K562 (cell line): ENCODE data around the gene PYGB. TPM values are rescaled to one million over a fixed set of nuclear protein-coding genes. Genes with fewer than 3 reads are reported as not detected.

ENCODE experiments used
- ATAC-seq: fragments of 200-7000 bp; cut with Tn5 transposase; 3 replicates; pipeline ENCODE4 v1.9.1; 2020; ENCODE audit warnings: moderate library complexity
- BruUV-seq: library from RNA; stranded (reverse); fragments of 400-500 nt; replicated peaks from 2 replicates; lab custom pipeline; 2021; lab: Mats Ljungman, UMichigan
- CTCF ChIA-PET: fragments of 300-600 bp; formaldehyde crosslinking; extraction: SDS; loops from one replicate; lab custom pipeline; 2021; ENCODE audit warnings: low intra/inter-chr PET ratio; lab: Yijun Ruan, JAX
- POLR2A ChIA-PET: fragments of 300-600, 350-650 bp; sonication (Branson Sonifier 250); formaldehyde crosslinking; extraction: SDS; loops from one replicate; lab custom pipeline; 2021; ENCODE audit warnings: antibody characterized with exemption, inconsistent platforms; lab: Yijun Ruan, JAX
- DNase-seq, 4 experiments: peaks; one replicate each; pipeline versions ENCODE4 v3.0.0 to v3.0.0-alpha.2; 2011 to 2018; ENCODE audit warnings: low spot score in 3 of 4, mixed read lengths in 3 of 4; ENCODE audit errors: extremely low read depth in 1 of 4
- FAIRE-seq: peaks from 2 replicates; lab custom pipeline; 2011; peaks lifted over from hg19 to GRCh38; lab: Jason Lieb, UNC
- H2AFZ ChIP-seq: 2 replicates; pipeline ENCODE4 v1.6.0; 2011; ENCODE audit warnings: low read depth, low read length, control low read depth, inconsistent platforms
- H3K27ac ChIP-seq: fragments of 200-600 bp; 3 replicates; pipeline ENCODE4 v1.8.0; 2011; ENCODE audit warnings: low read depth, mild to moderate bottlenecking, control low read depth, inconsistent platforms, low read length, moderate library complexity, mixed read lengths; ENCODE audit errors: extremely low read depth
- H3K27me3 ChIP-seq, 2 experiments: fragments of 300-600 bp in 1 of 2; 2 replicates in 1 of 2; 3 replicates in 1 of 2; pipeline versions ENCODE4 v1.6.0 to v1.8.0; 2011; ENCODE audit warnings: inconsistent platforms in 2 of 2, low read length in 2 of 2, mild to moderate bottlenecking in 1 of 2, mixed read lengths in 1 of 2, moderate library complexity in 1 of 2; ENCODE audit not compliant: control insufficient read depth in 2 of 2, insufficient read depth in 2 of 2
- H3K36me3 ChIP-seq: fragments of 300-600 bp; 3 replicates; pipeline ENCODE4 v1.8.0; 2011; ENCODE audit warnings: mild to moderate bottlenecking, low read length, inconsistent platforms; ENCODE audit not compliant: control insufficient read depth, insufficient read depth
- H3K4me1 ChIP-seq, 2 experiments: fragments of 200-600 bp in 1 of 2; replicated peaks in 1 of 2; 2 replicates in 1 of 2; 3 replicates in 1 of 2; pipeline versions ENCODE4 v1.5.1 to v1.8.0; 2011; ENCODE audit warnings: inconsistent platforms in 2 of 2, low read length in 2 of 2, mild to moderate bottlenecking in 1 of 2, mixed read lengths in 1 of 2, moderate library complexity in 1 of 2; ENCODE audit not compliant: control insufficient read depth in 2 of 2, insufficient read depth in 2 of 2
- H3K4me2 ChIP-seq: 2 replicates; pipeline ENCODE4 v1.6.1; 2011; ENCODE audit warnings: low read length, control low read depth, inconsistent platforms, mixed read lengths; ENCODE audit not compliant: insufficient read depth
- H3K4me3 ChIP-seq: fragments of 200-600 bp; sonication (generic), shearing (Covaris generic); 2 replicates; pipeline ENCODE4 v1.5.1; 2016; ENCODE audit warnings: control low read depth, inconsistent platforms
- H3K79me2 ChIP-seq: fragments of 200-600 bp; 3 replicates; pipeline ENCODE4 v1.8.0; 2011; ENCODE audit warnings: low read length, inconsistent platforms; ENCODE audit not compliant: control insufficient read depth, insufficient read depth
- H3K9ac ChIP-seq, 2 experiments: 2 replicates each; pipeline versions ENCODE4 v1.6.0 to v1.6.1; 2011; ENCODE audit warnings: low read depth in 2 of 2, low read length in 2 of 2, control low read depth in 1 of 2, inconsistent platforms in 1 of 2, mild to moderate bottlenecking in 1 of 2, mixed read lengths in 1 of 2; ENCODE audit not compliant: insufficient read depth in 1 of 2
- H3K9me1 ChIP-seq: one replicate; pipeline ENCODE4 v1.6.0; 2011; ENCODE audit warnings: inconsistent platforms, mild to moderate bottlenecking, low read length, moderate library complexity; ENCODE audit not compliant: control insufficient read depth, insufficient read depth
- H3K9me3 ChIP-seq: replicated peaks from 2 replicates; pipeline ENCODE4 v1.5.1; 2011; ENCODE audit warnings: low read depth, low read length, inconsistent platforms; ENCODE audit not compliant: control insufficient read depth, insufficient read depth
- H4K20me1 ChIP-seq: replicated peaks from 2 replicates; pipeline ENCODE4 v1.6.1; 2011; ENCODE audit warnings: low read length, inconsistent platforms, mixed read lengths; ENCODE audit not compliant: control insufficient read depth, insufficient read depth
- EGR1 ChIP-seq: fragments of 450-650 bp; conservative IDR thresholded peaks from 2 replicates; pipeline ENCODE4 v1.6.1; 2017; ENCODE audit warnings: mild to moderate bottlenecking
- PRPF4 ChIP-seq: fragments of 200-400 bp; formaldehyde crosslinking; IDR thresholded peaks from one replicate; pipeline ENCODE4 v1.6.1; 2017; ENCODE audit warnings: low read length, low read depth, mild to moderate bottlenecking; ENCODE audit not compliant: insufficient read depth, poor library complexity, severe bottlenecking
- RUNX1 ChIP-seq: sonication (generic); IDR thresholded peaks from 2 replicates; pipeline ENCODE4 v1.6.1; 2016; ENCODE audit warnings: antibody characterized with exemption, low read depth
- TEAD1 ChIP-seq, 2 experiments: fragments of 450-650 bp in 1 of 2; sonication (generic) in 1 of 2; formaldehyde crosslinking; IDR thresholded peaks; 2 replicates each; pipeline versions ENCODE4 v1.4.0 to v1.8.0; 2020 to 2022; ENCODE audit warnings: mild to moderate bottlenecking in 2 of 2, missing genetic modification reagents in 1 of 2
- WGBS: fragments of 100-300 bp; shearing (Covaris generic); methylation state at CpG from one replicate; pipeline ENCODE4 v1.1.6; 2016; ENCODE audit warnings: low coverage, mixed read lengths; ENCODE audit not compliant: insufficient coverage; ENCODE audit errors: missing lambda C conversion rate; 5-methylcytosine and 5-hydroxymethylcytosine counted together
- in situ Hi-C: fragments of 300-500 bp; cut with MboI; formaldehyde crosslinking; loops from 4 replicates; pipeline ENCODE4 v1.15.0; 2018; ENCODE audit warnings: inconsistent platforms, mixed read lengths
- intact Hi-C: fragments of 100-400 bp; cut with micrococcal nuclease; formaldehyde crosslinking; loops from 2 replicates; pipeline ENCODE4 v1.14.2; 2022
- polyA plus RNA-seq, 8 experiments: library from polyadenylated mRNA; depleted of rRNA in 4 of 8; stranded (reverse) in 5 of 8; unstranded in 3 of 8; fragments of >200 nt; fragmentation: Nextera tagmentation in 2 of 8; fragmentation: Illumina TruSeq in 1 of 8; extraction: Ambion mirVana in 2 of 8; extraction: Trizol in 1 of 8; gene quantifications; 2 replicates each; pipeline versions ENCODE4 v1.2.1 to v1.2.3, GENCODE V29; 2011 to 2014; ENCODE audit warnings: inconsistent platforms in 1 of 8, missing spikeins in 1 of 8
- total RNA-seq, 7 experiments: library from RNA; depleted of rRNA in 6 of 7; stranded (reverse); fragments of >200 nt in 6 of 7; fragmentation: Illumina TruSeq in 2 of 7; extraction: Trizol in 2 of 7; gene quantifications; 2 replicates each; pipeline versions ENCODE4 v1.2.1 to v1.2.3, GENCODE V29; 2011 to 2021; ENCODE audit warnings: low replicate concordance in 1 of 7
- TF ChIP-seq, protein P1 (sequence below), 2 experiments: fragments of 200-800 bp in 1 of 2; sonication (Bioruptor generic) in 1 of 2; sonication (generic) in 1 of 2; formaldehyde crosslinking in 1 of 2; IDR thresholded peaks in 1 of 2; conservative IDR thresholded peaks in 1 of 2; 2 replicates each; pipeline versions ENCODE4 v1.5.0 to v1.6.1; 2016 to 2020; ENCODE audit warnings: missing compliant biosample characterization in 1 of 2, missing genetic modification characterization in 1 of 2, missing genetic modification reagents in 1 of 2
- TF ChIP-seq, protein P2 (sequence below), 3 experiments: fragments of 200-800 bp in 1 of 3; fragments of 250-450 bp in 1 of 3; fragments of 450-650 bp in 1 of 3; sonication (Bioruptor Pico) in 1 of 3; sonication (Bioruptor generic) in 1 of 3; formaldehyde crosslinking in 1 of 3; IDR thresholded peaks; 2 replicates each; pipeline versions ENCODE4 v1.6.1 to v1.8.0; 2016 to 2022; ENCODE audit warnings: mild to moderate bottlenecking in 2 of 3, missing genetic modification characterization in 2 of 3, missing compliant biosample characterization in 1 of 3, moderate library complexity in 1 of 3
- TF ChIP-seq, protein P3 (sequence below): fragments of 450-650 bp; IDR thresholded peaks from 2 replicates; pipeline ENCODE4 v1.6.1; 2016
- TF ChIP-seq, protein P4 (sequence below): sonication (generic); formaldehyde crosslinking; IDR thresholded peaks from 2 replicates; pipeline ENCODE4 v1.5.0; 2020; ENCODE audit warnings: missing genetic modification reagents

PYGB gene
- total and polyA plus RNA-seq, 9 of the 15 experiments (the other 6 are each of a cell fraction or from before 2014, with no cell fraction given): 0.34 to 18.0 (median 9.8) TPM

DNA sequence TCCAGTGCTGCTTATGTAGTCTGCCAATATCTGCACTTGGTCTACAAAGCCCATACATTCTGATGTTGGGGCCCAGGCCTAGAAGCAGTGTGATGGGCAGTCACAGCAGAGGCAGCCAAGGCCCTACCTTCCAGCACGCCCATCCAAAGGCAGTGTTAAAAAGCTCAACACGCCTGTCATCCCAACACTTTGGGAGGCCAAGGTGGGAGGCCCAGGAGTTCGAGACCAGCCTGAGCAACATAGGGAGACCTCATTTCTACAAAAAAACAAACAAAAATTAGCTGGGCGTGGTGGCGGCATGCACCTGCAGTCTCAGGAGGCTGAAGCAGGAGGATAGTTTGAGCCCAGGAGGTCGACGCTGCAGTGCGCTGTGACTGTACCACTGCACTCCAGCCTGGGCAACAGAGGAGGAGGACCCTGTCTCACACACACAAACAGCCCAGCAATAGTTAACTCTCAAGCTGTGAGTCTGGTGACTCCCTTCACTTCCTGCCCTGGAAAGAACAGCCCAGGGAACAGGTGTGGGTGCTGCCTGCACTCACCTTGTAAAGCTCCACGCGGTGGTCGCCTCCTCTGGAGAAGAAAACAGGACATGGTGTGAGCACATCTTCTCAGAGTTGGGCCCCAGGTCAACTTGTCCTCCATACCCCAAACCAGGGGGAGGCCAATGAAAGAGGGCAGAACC lies 68.8 kb downstream of the PYGB start (continued):
- TF ChIP-seq RUNX1: no peak

DNA sequence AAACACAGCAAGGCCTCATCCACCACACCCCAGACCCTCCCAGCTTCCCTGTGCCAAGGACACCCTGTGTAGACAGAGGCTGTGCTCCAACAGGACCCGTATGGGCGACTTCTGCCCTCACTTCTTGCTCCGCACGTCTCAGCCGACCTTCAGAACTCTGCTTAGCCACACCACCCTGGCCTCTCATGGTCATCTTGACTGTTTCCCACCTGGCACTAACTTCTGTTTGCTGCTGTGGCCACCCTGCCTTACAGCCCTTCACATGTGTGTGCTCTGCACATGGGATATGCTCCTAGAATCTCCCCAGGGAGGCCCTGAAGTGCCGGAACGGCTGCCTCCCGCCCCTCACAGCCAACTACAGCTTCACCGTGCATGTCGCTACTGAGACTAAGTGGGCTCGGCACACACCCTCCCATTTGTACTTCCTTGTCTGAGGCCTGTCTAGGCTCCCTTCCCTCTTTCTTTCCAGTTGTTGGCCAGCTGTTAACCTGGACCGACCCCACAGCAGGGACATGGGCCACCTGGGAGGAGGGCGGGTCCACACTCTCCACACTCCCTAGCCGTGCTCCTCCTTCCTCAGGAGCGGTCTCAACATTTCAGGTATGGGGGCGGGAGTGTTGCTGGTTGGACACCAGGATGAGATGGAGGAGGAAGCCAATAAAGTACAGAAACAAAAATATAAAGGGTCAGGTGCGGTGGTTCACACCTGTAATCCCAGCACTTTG lies 69.6 kb downstream of the PYGB start:
- FAIRE-seq (no peak), DNase-seq (no peak), ATAC-seq (no peak)
- Histone ChIP-seq H3K9me1 (no peaks in the 10 kb centered on the region), H3K27ac (no peak overlapping the region), H3K79me2 (no peaks in the 10 kb centered on the region), H2AFZ (no peak overlapping the region), H3K4me2 (no peak overlapping the region), H3K9me3 (no peaks in the 10 kb centered on the region), H3K9ac (no peak overlapping the region), H4K20me1 (no peaks in the 10 kb centered on the region; the same call in 1 of the 2 replicates), H3K4me3 (no peak overlapping the region), H3K27me3 (no peaks in the 10 kb centered on the region), H3K4me1 (no peaks in the 10 kb centered on the region; a peak in 2 of 5 replicates), H3K36me3 (peaks cover 6% of the 10 kb centered on the region; the same call in 2 of the 3 replicates)
- in situ Hi-C loops: no loop called here
- 85% methylated on average over 16 of the region's 17 CpGs for WGBS
- BruUV-seq: no TSS peak
- ChIA-PET POLR2A (no interaction called here), CTCF (no interaction called here)
- intact Hi-C loops: no loop called here
- TF ChIP-seq PRPF4 (no peak), EGR1 (no peak), TEAD1 (CRISPR knock-in tag; IDR thresholded peaks at IDR 0.05) (no peak)
- TF ChIP-seq, protein P1, sequence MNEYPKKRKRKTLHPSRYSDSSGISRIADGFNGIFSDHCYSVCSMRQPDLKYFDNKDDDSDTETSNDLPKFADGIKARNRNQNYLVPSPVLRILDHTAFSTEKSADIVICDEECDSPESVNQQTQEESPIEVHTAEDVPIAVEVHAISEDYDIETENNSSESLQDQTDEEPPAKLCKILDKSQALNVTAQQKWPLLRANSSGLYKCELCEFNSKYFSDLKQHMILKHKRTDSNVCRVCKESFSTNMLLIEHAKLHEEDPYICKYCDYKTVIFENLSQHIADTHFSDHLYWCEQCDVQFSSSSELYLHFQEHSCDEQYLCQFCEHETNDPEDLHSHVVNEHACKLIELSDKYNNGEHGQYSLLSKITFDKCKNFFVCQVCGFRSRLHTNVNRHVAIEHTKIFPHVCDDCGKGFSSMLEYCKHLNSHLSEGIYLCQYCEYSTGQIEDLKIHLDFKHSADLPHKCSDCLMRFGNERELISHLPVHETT (CRISPR knock-in tag; conservative IDR thresholded peaks at IDR 0.05 in 1 of 2, IDR thresholded peaks at IDR 0.05 in 1 of 2): no peak
- TF ChIP-seq, protein P2, sequence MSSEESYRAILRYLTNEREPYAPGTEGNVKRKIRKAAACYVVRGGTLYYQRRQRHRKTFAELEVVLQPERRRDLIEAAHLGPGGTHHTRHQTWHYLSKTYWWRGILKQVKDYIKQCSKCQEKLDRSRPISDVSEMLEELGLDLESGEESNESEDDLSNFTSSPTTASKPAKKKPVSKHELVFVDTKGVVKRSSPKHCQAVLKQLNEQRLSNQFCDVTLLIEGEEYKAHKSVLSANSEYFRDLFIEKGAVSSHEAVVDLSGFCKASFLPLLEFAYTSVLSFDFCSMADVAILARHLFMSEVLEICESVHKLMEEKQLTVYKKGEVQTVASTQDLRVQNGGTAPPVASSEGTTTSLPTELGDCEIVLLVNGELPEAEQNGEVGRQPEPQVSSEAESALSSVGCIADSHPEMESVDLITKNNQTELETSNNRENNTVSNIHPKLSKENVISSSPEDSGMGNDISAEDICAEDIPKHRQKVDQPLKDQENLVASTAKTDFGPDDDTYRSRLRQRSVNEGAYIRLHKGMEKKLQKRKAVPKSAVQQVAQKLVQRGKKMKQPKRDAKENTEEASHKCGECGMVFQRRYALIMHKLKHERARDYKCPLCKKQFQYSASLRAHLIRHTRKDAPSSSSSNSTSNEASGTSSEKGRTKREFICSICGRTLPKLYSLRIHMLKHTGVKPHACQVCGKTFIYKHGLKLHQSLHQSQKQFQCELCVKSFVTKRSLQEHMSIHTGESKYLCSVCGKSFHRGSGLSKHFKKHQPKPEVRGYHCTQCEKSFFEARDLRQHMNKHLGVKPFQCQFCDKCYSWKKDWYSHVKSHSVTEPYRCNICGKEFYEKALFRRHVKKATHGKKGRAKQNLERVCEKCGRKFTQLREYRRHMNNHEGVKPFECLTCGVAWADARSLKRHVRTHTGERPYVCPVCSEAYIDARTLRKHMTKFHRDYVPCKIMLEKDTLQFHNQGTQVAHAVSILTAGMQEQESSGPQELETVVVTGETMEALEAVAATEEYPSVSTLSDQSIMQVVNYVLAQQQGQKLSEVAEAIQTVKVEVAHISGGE (CRISPR knock-in tag; IDR thresholded peaks at IDR 0.05): no peak
- TF ChIP-seq, protein P3, sequence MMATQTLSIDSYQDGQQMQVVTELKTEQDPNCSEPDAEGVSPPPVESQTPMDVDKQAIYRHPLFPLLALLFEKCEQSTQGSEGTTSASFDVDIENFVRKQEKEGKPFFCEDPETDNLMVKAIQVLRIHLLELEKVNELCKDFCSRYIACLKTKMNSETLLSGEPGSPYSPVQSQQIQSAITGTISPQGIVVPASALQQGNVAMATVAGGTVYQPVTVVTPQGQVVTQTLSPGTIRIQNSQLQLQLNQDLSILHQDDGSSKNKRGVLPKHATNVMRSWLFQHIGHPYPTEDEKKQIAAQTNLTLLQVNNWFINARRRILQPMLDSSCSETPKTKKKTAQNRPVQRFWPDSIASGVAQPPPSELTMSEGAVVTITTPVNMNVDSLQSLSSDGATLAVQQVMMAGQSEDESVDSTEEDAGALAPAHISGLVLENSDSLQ: no peak
- TF ChIP-seq, protein P4, sequence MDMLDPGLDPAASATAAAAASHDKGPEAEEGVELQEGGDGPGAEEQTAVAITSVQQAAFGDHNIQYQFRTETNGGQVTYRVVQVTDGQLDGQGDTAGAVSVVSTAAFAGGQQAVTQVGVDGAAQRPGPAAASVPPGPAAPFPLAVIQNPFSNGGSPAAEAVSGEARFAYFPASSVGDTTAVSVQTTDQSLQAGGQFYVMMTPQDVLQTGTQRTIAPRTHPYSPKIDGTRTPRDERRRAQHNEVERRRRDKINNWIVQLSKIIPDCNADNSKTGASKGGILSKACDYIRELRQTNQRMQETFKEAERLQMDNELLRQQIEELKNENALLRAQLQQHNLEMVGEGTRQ: no peak
